ENCODE results near the gene POLD4.

DNA sequence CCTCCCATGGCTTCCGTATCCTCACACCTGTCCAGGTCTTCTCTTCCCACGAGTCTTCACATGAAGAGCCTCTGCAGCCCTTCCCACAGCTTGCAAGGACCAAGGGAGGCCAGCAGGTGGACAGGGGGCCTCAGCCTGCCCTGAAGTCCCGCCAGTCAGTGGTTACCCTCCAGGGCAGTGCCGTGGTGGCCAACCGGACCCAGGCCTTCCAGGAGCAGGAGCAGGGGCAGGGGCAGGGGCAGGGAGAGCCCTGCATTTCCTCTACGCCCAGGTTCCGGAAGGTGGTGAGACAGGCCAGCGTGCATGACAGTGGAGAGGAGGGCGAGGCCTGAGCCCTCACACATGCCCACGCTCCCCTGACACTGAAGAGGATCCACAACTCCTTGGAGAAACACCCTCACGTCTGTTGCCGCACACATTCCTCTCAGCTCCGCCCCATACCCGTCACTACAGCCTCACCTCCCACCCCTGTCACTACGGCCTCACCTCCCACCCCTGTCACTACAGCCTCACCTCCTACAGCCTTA lies 41.7 kb downstream of the POLD4 start:
- TF ChIP-seq HDGF (IDR thresholded peaks at IDR 0.05; ENCODE audit: borderline replicate concordance) (no peak), FOXK2 (IDR thresholded peaks at IDR 0.05) (no peak), ZNF384 (IDR thresholded peaks at IDR 0.05) (no peak), TARDBP (IDR thresholded peaks at IDR 0.05) (no peak), FOXA1 (IDR thresholded peaks at IDR 0.05) (no peak), CTBP1 (IDR thresholded peaks at IDR 0.05; ENCODE audit: borderline replicate concordance) (no peak), BHLHE40 (IDR thresholded peaks at IDR 0.05; ENCODE audit: borderline replicate concordance) (no peak), SP1 (IDR thresholded peaks at IDR 0.05) (no peak), SUZ12 (IDR thresholded peaks at IDR 0.05) (no peak), NFRKB (IDR thresholded peaks at IDR 0.05) (no peak), ELF4 (IDR thresholded peaks at IDR 0.05) (no peak)
- TF ChIP-seq, protein P1, sequence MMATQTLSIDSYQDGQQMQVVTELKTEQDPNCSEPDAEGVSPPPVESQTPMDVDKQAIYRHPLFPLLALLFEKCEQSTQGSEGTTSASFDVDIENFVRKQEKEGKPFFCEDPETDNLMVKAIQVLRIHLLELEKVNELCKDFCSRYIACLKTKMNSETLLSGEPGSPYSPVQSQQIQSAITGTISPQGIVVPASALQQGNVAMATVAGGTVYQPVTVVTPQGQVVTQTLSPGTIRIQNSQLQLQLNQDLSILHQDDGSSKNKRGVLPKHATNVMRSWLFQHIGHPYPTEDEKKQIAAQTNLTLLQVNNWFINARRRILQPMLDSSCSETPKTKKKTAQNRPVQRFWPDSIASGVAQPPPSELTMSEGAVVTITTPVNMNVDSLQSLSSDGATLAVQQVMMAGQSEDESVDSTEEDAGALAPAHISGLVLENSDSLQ (IDR thresholded peaks at IDR 0.05): no peak

Measured in HEK293T (cell line).